Bronchial epithelial cell (primary cell): ENCODE measurements around the gene B4GALT5. TPM values are rescaled to one million over a fixed set of nuclear protein-coding genes. Genes with fewer than 3 reads are reported as not detected.

Experiments used
- DNase-seq: peaks from one replicate; pipeline ENCODE4 v3.0.0-alpha.2; 2010; ENCODE audit warnings: low read depth
- FAIRE-seq: peaks from 2 replicates; lab custom pipeline; 2011; peaks lifted over from hg19 to GRCh38; lab: Jason Lieb, UNC
- H3K27me3 ChIP-seq: 2 replicates; pipeline ENCODE4 v1.5.1; 2011; ENCODE audit warnings: low read length; ENCODE audit not compliant: control insufficient read depth, insufficient read depth
- H3K36me3 ChIP-seq: 2 replicates; pipeline ENCODE4 v1.5.1; 2011; ENCODE audit warnings: low read length; ENCODE audit not compliant: control insufficient read depth, insufficient read depth
- H3K4me3 ChIP-seq: 2 replicates; pipeline ENCODE4 v1.5.1; 2011; ENCODE audit warnings: mild to moderate bottlenecking, low read depth, low read length, control low read depth
- total RNA-seq: library from RNA; depleted of rRNA; stranded (reverse); fragments of >200 nt; gene quantifications from 2 replicates; pipeline ENCODE4 v1.2.1, GENCODE V29; 2014
- TF ChIP-seq, protein P1 (sequence below): IDR thresholded peaks from 2 replicates; pipeline ENCODE4 v1.5.1; 2011; ENCODE audit warnings: mild to moderate bottlenecking, moderate library complexity, low read length, control low read depth, inconsistent platforms; ENCODE audit not compliant: insufficient read depth, severe bottlenecking

B4GALT5 gene
- total RNA-seq, 1 donor from 2014 or later = 9.7 TPM

GRCh38 chr20:49741977-49742376, 28.3 kb upstream of the B4GALT5 start:
- Histone ChIP-seq H3K27me3 (no peaks in the 10 kb centered on the region), H3K4me3 (no peak overlapping the region), H3K36me3 (no peaks in the 10 kb centered on the region)
- DNase-seq (no peak), FAIRE-seq (no peak)
- TF ChIP-seq, protein P1, sequence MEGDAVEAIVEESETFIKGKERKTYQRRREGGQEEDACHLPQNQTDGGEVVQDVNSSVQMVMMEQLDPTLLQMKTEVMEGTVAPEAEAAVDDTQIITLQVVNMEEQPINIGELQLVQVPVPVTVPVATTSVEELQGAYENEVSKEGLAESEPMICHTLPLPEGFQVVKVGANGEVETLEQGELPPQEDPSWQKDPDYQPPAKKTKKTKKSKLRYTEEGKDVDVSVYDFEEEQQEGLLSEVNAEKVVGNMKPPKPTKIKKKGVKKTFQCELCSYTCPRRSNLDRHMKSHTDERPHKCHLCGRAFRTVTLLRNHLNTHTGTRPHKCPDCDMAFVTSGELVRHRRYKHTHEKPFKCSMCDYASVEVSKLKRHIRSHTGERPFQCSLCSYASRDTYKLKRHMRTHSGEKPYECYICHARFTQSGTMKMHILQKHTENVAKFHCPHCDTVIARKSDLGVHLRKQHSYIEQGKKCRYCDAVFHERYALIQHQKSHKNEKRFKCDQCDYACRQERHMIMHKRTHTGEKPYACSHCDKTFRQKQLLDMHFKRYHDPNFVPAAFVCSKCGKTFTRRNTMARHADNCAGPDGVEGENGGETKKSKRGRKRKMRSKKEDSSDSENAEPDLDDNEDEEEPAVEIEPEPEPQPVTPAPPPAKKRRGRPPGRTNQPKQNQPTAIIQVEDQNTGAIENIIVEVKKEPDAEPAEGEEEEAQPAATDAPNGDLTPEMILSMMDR = no peak

DNA sequence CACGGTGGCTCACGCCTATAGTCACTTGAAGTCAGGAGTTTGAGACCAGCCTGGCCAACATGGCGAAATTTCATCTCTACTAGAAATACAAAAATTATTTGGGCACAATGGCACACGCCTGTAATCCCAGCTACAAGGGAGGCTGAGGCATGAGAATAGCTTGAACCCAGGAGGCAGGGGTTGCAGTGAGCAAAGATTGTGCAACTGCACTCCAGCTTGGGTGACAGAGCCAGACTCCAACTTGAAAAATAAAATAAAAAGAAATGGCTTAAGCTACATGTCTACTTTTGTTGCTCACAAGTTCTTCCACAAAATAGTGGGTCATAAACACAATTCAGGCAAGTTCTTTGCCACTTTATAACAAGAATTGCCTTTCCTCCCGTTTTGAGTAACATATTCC, 27.1 kb upstream of the B4GALT5 start:
- Histone ChIP-seq H3K4me3 (no peak overlapping the region), H3K27me3 (no peaks in the 10 kb centered on the region), H3K36me3 (no peaks in the 10 kb centered on the region)
- no peak for DNase-seq
- no peak for FAIRE-seq
- TF ChIP-seq, protein P1 = no peak

DNA sequence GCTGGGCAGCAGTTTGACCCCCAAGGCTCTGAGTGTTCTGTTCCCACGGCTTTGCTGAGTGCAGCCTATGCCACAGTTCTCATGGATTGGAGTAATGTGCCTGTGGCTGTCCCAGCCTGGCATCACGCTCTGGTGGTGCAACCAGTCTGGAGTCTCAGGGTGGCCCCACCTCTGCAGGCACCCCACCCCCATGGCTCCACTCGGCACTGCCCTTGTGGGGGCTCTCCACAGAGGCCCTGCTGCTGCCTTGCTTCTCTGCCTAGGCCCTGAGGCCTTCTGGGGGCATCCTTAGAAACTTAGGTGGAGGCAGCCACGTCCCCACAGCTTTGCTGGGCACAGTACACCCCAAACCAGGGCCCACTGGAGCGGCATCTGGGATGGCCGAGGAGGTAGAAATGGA, 25.4 kb upstream of the B4GALT5 start:
- DNase-seq (no peak), FAIRE-seq (no peak)
- H3K36me3 ChIP-seq = no peaks in the 10 kb centered on the region
- TF ChIP-seq, protein P1 = no peak
- H3K27me3 ChIP-seq = no peaks in the 10 kb centered on the region
- H3K4me3 ChIP-seq = no peak overlapping the region

DNA sequence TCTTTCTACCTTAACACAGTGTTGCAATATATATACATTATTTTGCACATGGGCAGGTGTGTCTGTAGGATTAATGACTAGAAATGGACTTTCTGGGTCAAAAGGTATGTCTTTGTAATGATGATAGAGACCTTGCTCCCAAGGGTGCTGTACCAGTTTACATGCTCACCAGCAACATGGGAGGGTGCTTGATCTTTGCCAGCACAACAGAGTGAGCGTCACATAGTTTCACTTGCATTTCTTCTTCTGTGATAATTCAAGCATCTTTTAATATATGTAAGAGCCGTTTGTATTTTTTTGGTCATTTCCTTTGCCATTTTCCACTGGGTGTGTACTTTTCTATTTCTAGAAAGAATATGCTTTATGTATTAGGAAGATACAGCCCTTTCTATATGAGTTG, 23.6 kb upstream of the B4GALT5 start:
- FAIRE-seq (no peak), DNase-seq (no peak)
- H3K27me3 ChIP-seq = no peaks in the 10 kb centered on the region
- TF ChIP-seq, protein P1 = no peak
- no peak overlapping the region for H3K4me3 ChIP-seq
- H3K36me3 ChIP-seq = no peaks in the 10 kb centered on the region

- TF ChIP-seq, protein P1 = no peak
- DNase-seq = no peak
- FAIRE-seq = no peak
- Histone ChIP-seq H3K36me3 (no peaks in the 10 kb centered on the region), H3K27me3 (no peaks in the 10 kb centered on the region), H3K4me3 (no peak overlapping the region)
Measured at GRCh38 chr20:49729780-49730179, 16.1 kb upstream of the B4GALT5 start.
